Glutamatergic neuron (in vitro differentiated cells): ENCODE measurements around the gene SLC46A3. TPM values are rescaled to one million over a fixed set of nuclear protein-coding genes. Genes with fewer than 3 reads are reported as not detected.

Source experiments
- DNase-seq: peaks from one replicate; pipeline ENCODE4 v3.0.0; 2022
- H3K27ac Mint-ChIP-seq: one replicate; pipeline ENCODE4 v1.8.0; 2020; ENCODE audit warnings: mild to moderate bottlenecking, mixed read lengths, inconsistent platforms; ENCODE audit not compliant: unreplicated experiment
- H3K27me3 Mint-ChIP-seq: one replicate; pipeline ENCODE4 v1.8.0; 2020; ENCODE audit warnings: mild to moderate bottlenecking, moderate library complexity, mixed read lengths, inconsistent platforms; ENCODE audit not compliant: unreplicated experiment
- H3K36me3 Mint-ChIP-seq: one replicate; pipeline ENCODE4 v1.8.0; 2020; ENCODE audit warnings: mild to moderate bottlenecking, mixed read lengths, inconsistent platforms; ENCODE audit not compliant: unreplicated experiment
- H3K4me1 Mint-ChIP-seq: one replicate; pipeline ENCODE4 v1.8.0; 2020; ENCODE audit warnings: mild to moderate bottlenecking, low read depth, mixed read lengths, inconsistent platforms; ENCODE audit not compliant: unreplicated experiment
- H3K4me3 Mint-ChIP-seq: one replicate; pipeline ENCODE4 v1.8.0; 2020; ENCODE audit warnings: mild to moderate bottlenecking, mixed read lengths, inconsistent platforms; ENCODE audit not compliant: unreplicated experiment
- H3K9me3 Mint-ChIP-seq: one replicate; pipeline ENCODE4 v1.8.0; 2020; ENCODE audit warnings: mild to moderate bottlenecking, moderate library complexity, mixed read lengths, inconsistent platforms; ENCODE audit not compliant: unreplicated experiment
- long read RNA-seq: library from polyadenylated mRNA; unstranded; transcript quantifications from one replicate; pipeline ENCODE4 v2.0.0, GENCODE V29; 2020; ENCODE audit not compliant: unreplicated experiment
- total RNA-seq: library from RNA; stranded (reverse); fragmentation: NEBNext Ultra II Directional; extraction: Animal tissue kit (Norgen Biotek cat#: 25700); gene quantifications from one replicate; pipeline ENCODE4 v1.2.1, GENCODE V29; 2021; ENCODE audit not compliant: unreplicated experiment
- TF ChIP-seq, protein P1 (sequence below): fragments of 200-600 bp; sonication (generic); IDR thresholded peaks from one replicate; pipeline ENCODE4 v1.5.0; 2021; ENCODE audit not compliant: partially characterized antibody, unreplicated experiment

Gene SLC46A3, protein sequence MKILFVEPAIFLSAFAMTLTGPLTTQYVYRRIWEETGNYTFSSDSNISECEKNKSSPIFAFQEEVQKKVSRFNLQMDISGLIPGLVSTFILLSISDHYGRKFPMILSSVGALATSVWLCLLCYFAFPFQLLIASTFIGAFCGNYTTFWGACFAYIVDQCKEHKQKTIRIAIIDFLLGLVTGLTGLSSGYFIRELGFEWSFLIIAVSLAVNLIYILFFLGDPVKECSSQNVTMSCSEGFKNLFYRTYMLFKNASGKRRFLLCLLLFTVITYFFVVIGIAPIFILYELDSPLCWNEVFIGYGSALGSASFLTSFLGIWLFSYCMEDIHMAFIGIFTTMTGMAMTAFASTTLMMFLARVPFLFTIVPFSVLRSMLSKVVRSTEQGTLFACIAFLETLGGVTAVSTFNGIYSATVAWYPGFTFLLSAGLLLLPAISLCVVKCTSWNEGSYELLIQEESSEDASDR
- 2.3 TPM for total RNA-seq
- long read RNA-seq: 0 reads

- TF ChIP-seq, protein P1, sequence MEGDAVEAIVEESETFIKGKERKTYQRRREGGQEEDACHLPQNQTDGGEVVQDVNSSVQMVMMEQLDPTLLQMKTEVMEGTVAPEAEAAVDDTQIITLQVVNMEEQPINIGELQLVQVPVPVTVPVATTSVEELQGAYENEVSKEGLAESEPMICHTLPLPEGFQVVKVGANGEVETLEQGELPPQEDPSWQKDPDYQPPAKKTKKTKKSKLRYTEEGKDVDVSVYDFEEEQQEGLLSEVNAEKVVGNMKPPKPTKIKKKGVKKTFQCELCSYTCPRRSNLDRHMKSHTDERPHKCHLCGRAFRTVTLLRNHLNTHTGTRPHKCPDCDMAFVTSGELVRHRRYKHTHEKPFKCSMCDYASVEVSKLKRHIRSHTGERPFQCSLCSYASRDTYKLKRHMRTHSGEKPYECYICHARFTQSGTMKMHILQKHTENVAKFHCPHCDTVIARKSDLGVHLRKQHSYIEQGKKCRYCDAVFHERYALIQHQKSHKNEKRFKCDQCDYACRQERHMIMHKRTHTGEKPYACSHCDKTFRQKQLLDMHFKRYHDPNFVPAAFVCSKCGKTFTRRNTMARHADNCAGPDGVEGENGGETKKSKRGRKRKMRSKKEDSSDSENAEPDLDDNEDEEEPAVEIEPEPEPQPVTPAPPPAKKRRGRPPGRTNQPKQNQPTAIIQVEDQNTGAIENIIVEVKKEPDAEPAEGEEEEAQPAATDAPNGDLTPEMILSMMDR: no peak
- peak; percentile 99 for DNase-seq
- Mint-ChIP-seq H3K4me3 (peak within 1 kb of the TSS; percentile 93), H3K27ac (peak within 1 kb of the TSS; percentile 81), H3K4me1 (no peaks in the 10 kb centered on the region), H3K36me3 (no peaks in the 10 kb centered on the region), H3K27me3 (no peaks in the 10 kb centered on the region), H3K9me3 (no peaks in the 10 kb centered on the region)
Observed at GRCh38 chr13:28718543-28719226, at the start of gene SLC46A3. SLC46A3 (minus strand) TSS chr13:28718970; CDS start chr13:28717998, 972 bp downstream.

- no peak overlapping the region for H3K4me3 Mint-ChIP-seq
- H3K27ac Mint-ChIP-seq: no peak overlapping the region
- no peak for DNase-seq
- no peaks in the 10 kb centered on the region for H3K27me3 Mint-ChIP-seq
- H3K4me1 Mint-ChIP-seq: no peaks in the 10 kb centered on the region
- TF ChIP-seq, protein P1: no peak
- H3K9me3 Mint-ChIP-seq: peaks cover 3% of the 10 kb centered on the region
- peaks cover 11% of the 10 kb centered on the region for H3K36me3 Mint-ChIP-seq
Observed at GRCh38 chr13:28763887-28764286, 45.1 kb upstream of the SLC46A3 start.

- Mint-ChIP-seq H3K4me1 (no peaks in the 10 kb centered on the region), H3K4me3 (no peak overlapping the region), H3K27me3 (no peaks in the 10 kb centered on the region), H3K36me3 (peaks cover 15% of the 10 kb centered on the region), H3K9me3 (peaks cover 4% of the 10 kb centered on the region), H3K27ac (no peak overlapping the region)
- no peak for DNase-seq
- TF ChIP-seq, protein P1: no peak
Observed at GRCh38 chr13:28761586-28761985, 42.8 kb upstream of the SLC46A3 start.

- TF ChIP-seq, protein P1: no peak
- no peak overlapping the region for H3K27ac Mint-ChIP-seq
- peaks cover 18% of the 10 kb centered on the region for H3K36me3 Mint-ChIP-seq
- DNase-seq: no peak
- H3K27me3 Mint-ChIP-seq: peaks cover 7% of the 10 kb centered on the region
- no peak overlapping the region for H3K4me3 Mint-ChIP-seq
- no peaks in the 10 kb centered on the region for H3K4me1 Mint-ChIP-seq
- H3K9me3 Mint-ChIP-seq: peaks cover 4% of the 10 kb centered on the region
Observed at GRCh38 chr13:28755546-28755870, 36.7 kb upstream of the SLC46A3 start.
